HepG2 (cell line): Measurements from ENCODE around the gene STX1B. TPM values are rescaled to one million over a fixed set of nuclear protein-coding genes. Genes with fewer than 3 reads are reported as not detected.

ENCODE experiments used
- ATF7 ChIP-seq, 2 experiments: fragments of 450-650 bp in 1 of 2; sonication (generic) in 1 of 2; formaldehyde crosslinking in 1 of 2; IDR thresholded peaks; 2 replicates each; pipeline versions ENCODE4 v1.4.0 to v1.6.1; 2016 to 2020; ENCODE audit warnings: antibody characterized with exemption in 1 of 2, mild to moderate bottlenecking in 1 of 2, missing genetic modification reagents in 1 of 2
- CEBPG ChIP-seq: IDR thresholded peaks from 2 replicates; pipeline ENCODE4 v1.6.1; 2016
- FOSL2 ChIP-seq: sonication (generic); formaldehyde crosslinking; IDR thresholded peaks from 2 replicates; pipeline ENCODE4 v1.4.0; 2020; ENCODE audit warnings: missing genetic modification reagents
- GATAD1 ChIP-seq: IDR thresholded peaks from 2 replicates; pipeline ENCODE4 v1.6.1; 2016; ENCODE audit warnings: missing genetic modification reagents, missing compliant biosample characterization
- KLF6 ChIP-seq: IDR thresholded peaks from 2 replicates; pipeline ENCODE4 v1.8.0; 2016; ENCODE audit warnings: missing biosample characterization, missing genetic modification reagents
- MTF2 ChIP-seq: sonication (generic); formaldehyde crosslinking; IDR thresholded peaks from 2 replicates; pipeline ENCODE4 v1.5.0; 2020; ENCODE audit warnings: missing genetic modification reagents, borderline replicate concordance
- NCOA5 ChIP-seq: sonication (generic); formaldehyde crosslinking; IDR thresholded peaks from 2 replicates; pipeline ENCODE4 v1.4.0; 2020; ENCODE audit warnings: missing genetic modification reagents
- PHB2 ChIP-seq: fragments of 450-650 bp; IDR thresholded peaks from 2 replicates; pipeline ENCODE4 v1.6.1; 2018; ENCODE audit not compliant: partially characterized antibody
- PRPF4 ChIP-seq: fragments of 200-400 bp; formaldehyde crosslinking; IDR thresholded peaks from 2 replicates; pipeline ENCODE4 v1.6.1; 2016; ENCODE audit warnings: low read length, low read depth; ENCODE audit not compliant: poor library complexity, severe bottlenecking
- SAFB2 ChIP-seq: sonication (generic); formaldehyde crosslinking; IDR thresholded peaks from 2 replicates; pipeline ENCODE4 v1.5.1; 2020; ENCODE audit warnings: missing genetic modification reagents, low read depth, mild to moderate bottlenecking, borderline replicate concordance
- SALL1 ChIP-seq: sonication (generic); formaldehyde crosslinking; IDR thresholded peaks from 2 replicates; pipeline ENCODE4 v1.8.0; 2022; ENCODE audit warnings: mild to moderate bottlenecking, missing genetic modification reagents
- SKI ChIP-seq: fragments of 450-650 bp; IDR thresholded peaks from one replicate; pipeline ENCODE4 v1.6.1; 2018; ENCODE audit warnings: mild to moderate bottlenecking; ENCODE audit not compliant: partially characterized antibody
- SMARCC2 ChIP-seq: fragments of 450-650 bp; IDR thresholded peaks from 2 replicates; pipeline ENCODE4 v1.6.1; 2017; ENCODE audit warnings: antibody characterized with exemption, mild to moderate bottlenecking
- SNAPC2 ChIP-seq: sonication (generic); formaldehyde crosslinking; IDR thresholded peaks from 2 replicates; pipeline ENCODE4 v1.8.1; 2022; ENCODE audit warnings: mild to moderate bottlenecking, missing genetic modification reagents
- SPEN ChIP-seq: sonication (generic); formaldehyde crosslinking; IDR thresholded peaks from 2 replicates; pipeline ENCODE4 v1.5.1; 2020; ENCODE audit warnings: low read depth, mild to moderate bottlenecking, missing genetic modification reagents
- ZBTB42 ChIP-seq: sonication (generic); formaldehyde crosslinking; IDR thresholded peaks from 2 replicates; pipeline ENCODE4 v1.5.0; 2020; ENCODE audit warnings: mild to moderate bottlenecking, missing genetic modification reagents
- ZNF24 ChIP-seq: fragments of 450-650 bp; IDR thresholded peaks from 2 replicates; pipeline ENCODE4 v1.6.1; 2017; ENCODE audit warnings: antibody characterized with exemption, mild to moderate bottlenecking
- ZNF343 ChIP-seq: sonication (generic); formaldehyde crosslinking; IDR thresholded peaks from 2 replicates; pipeline ENCODE4 v1.4.0; 2020; ENCODE audit warnings: mild to moderate bottlenecking, missing genetic modification reagents
- ZNF572 ChIP-seq: sonication (generic); formaldehyde crosslinking; IDR thresholded peaks from 2 replicates; pipeline ENCODE4 v1.5.1; 2020; ENCODE audit warnings: mild to moderate bottlenecking, missing genetic modification reagents
- ZNF749 ChIP-seq: sonication (generic); formaldehyde crosslinking; IDR thresholded peaks from 2 replicates; pipeline ENCODE4 v1.8.0; 2022; ENCODE audit warnings: mild to moderate bottlenecking, missing genetic modification reagents, moderate library complexity, borderline replicate concordance
- ZNF780A ChIP-seq: sonication (generic); formaldehyde crosslinking; IDR thresholded peaks from 2 replicates; pipeline ENCODE4 v1.8.0; 2022; ENCODE audit warnings: mild to moderate bottlenecking, missing genetic modification reagents, moderate library complexity
- ZNF788 ChIP-seq: sonication (generic); formaldehyde crosslinking; IDR thresholded peaks from 2 replicates; pipeline ENCODE4 v1.5.0; 2020; ENCODE audit warnings: mild to moderate bottlenecking, missing genetic modification reagents, borderline replicate concordance
- polyA plus RNA-seq, 8 experiments: library from polyadenylated mRNA; depleted of rRNA in 3 of 8; stranded (reverse) in 7 of 8; unstranded in 1 of 8; fragments of >200 nt; fragmentation: Illumina TruSeq in 4 of 8; extraction: Trizol in 4 of 8; gene quantifications; 2 replicates each; pipeline versions ENCODE4 v1.2.1 to v1.2.3, GENCODE V29; 2011 to 2016; ENCODE audit warnings: low read depth in 4 of 8, missing spikeins in 1 of 8, mixed read lengths in 1 of 8; ENCODE audit not compliant: insufficient read depth in 1 of 8
- total RNA-seq, 5 experiments: library from RNA; depleted of rRNA; stranded (reverse); fragments of >200 nt; fragmentation: Illumina TruSeq; extraction: Trizol; gene quantifications; 2 replicates each; pipeline ENCODE4 v1.2.3, GENCODE V29; 2016; ENCODE audit warnings: low read depth in 1 of 5
- TF ChIP-seq, protein P1 (sequence below): sonication (generic); formaldehyde crosslinking; IDR thresholded peaks from 2 replicates; pipeline ENCODE4 v1.5.0; 2020; ENCODE audit warnings: missing genetic modification reagents
- TF ChIP-seq, protein P2 (sequence below): sonication (generic); formaldehyde crosslinking; IDR thresholded peaks from 2 replicates; pipeline ENCODE4 v1.9.0; 2022; ENCODE audit warnings: low read depth, missing genetic modification reagents
- TF ChIP-seq, protein P3 (sequence below): sonication (generic); formaldehyde crosslinking; IDR thresholded peaks from 2 replicates; pipeline ENCODE4 v1.8.0; 2022; ENCODE audit warnings: missing genetic modification reagents, mild to moderate bottlenecking, inconsistent platforms, borderline replicate concordance
- TF ChIP-seq, protein P4 (sequence below): sonication (generic); formaldehyde crosslinking; IDR thresholded peaks from 2 replicates; pipeline ENCODE4 v1.9.0; 2022; ENCODE audit warnings: missing genetic modification reagents, mild to moderate bottlenecking, borderline replicate concordance

The STX1B gene
- total and polyA plus RNA-seq, 2 of the 13 experiments (the other 11 are each of a cell fraction or from before 2014, with no cell fraction given) = 2.1 to 3.0 TPM

DNA sequence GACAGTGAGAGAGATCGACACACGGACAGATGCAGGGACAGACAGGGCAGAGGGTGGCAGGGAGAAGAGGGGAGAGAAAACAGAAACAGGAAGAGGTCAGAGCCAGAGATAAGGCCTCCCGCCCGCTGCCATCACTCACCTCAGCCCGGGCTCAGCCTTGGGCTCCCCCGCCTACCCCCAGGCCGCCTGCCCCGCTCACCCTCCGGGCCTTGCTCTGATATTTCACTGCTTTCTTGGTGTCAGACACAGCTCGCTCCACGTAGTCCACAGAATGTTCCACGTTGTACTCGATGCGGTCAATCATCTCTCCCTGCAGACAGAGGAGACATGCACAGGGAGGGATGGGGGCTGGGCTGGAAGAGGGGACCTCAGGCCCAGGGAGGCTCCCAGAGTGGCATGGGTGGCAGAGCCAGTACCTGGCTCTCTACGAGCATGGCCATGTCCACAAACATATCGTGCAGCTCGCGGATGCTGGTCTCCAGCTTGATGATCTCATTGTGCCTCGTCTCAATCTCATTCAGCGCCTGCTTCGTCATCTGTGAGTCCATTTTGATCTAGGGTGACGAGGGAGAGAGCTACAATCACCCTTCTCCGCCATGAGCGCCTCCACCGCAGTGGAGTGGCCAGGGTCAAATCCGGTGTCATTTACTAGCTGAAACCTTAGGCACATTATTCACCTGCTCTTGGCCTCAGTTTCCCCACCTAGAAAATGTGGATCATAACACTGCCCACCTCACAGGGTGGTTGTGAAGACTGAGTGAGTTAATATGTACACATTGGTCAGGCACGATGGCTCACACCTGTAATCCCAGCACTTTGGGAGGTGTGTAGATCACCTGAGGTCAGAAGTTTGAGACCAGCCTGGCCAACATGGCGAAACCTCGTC is 17.3 kb downstream of the STX1B start (continued):
- TF ChIP-seq ZBTB42 (CRISPR knock-in tag) = no peak
- no peak for TF ChIP-seq ATF7 (IDR thresholded peaks at IDR 0.05)
- no peak for TF ChIP-seq ATF7 (CRISPR knock-in tag; IDR thresholded peaks at IDR 0.05)
- no peak for TF ChIP-seq NCOA5 (CRISPR knock-in tag)
- TF ChIP-seq GATAD1 (CRISPR knock-in tag) = no peak
- no peak for TF ChIP-seq SALL1 (CRISPR knock-in tag)
- peak; percentile 50; the same call in 1 of the 2 replicates for TF ChIP-seq ZNF788 (CRISPR knock-in tag)
- no peak for TF ChIP-seq ZNF780A (CRISPR knock-in tag)
- no peak for TF ChIP-seq MTF2
- TF ChIP-seq, protein P1, sequence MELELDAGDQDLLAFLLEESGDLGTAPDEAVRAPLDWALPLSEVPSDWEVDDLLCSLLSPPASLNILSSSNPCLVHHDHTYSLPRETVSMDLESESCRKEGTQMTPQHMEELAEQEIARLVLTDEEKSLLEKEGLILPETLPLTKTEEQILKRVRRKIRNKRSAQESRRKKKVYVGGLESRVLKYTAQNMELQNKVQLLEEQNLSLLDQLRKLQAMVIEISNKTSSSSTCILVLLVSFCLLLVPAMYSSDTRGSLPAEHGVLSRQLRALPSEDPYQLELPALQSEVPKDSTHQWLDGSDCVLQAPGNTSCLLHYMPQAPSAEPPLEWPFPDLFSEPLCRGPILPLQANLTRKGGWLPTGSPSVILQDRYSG = no peak
- TF ChIP-seq PRPF4 = no peak
- TF ChIP-seq PHB2 = no peak
- TF ChIP-seq ZNF572 (CRISPR knock-in tag) = no peak
- TF ChIP-seq ZNF24 = no peak
- no peak for TF ChIP-seq ZNF749 (CRISPR knock-in tag)
- TF ChIP-seq, protein P2, sequence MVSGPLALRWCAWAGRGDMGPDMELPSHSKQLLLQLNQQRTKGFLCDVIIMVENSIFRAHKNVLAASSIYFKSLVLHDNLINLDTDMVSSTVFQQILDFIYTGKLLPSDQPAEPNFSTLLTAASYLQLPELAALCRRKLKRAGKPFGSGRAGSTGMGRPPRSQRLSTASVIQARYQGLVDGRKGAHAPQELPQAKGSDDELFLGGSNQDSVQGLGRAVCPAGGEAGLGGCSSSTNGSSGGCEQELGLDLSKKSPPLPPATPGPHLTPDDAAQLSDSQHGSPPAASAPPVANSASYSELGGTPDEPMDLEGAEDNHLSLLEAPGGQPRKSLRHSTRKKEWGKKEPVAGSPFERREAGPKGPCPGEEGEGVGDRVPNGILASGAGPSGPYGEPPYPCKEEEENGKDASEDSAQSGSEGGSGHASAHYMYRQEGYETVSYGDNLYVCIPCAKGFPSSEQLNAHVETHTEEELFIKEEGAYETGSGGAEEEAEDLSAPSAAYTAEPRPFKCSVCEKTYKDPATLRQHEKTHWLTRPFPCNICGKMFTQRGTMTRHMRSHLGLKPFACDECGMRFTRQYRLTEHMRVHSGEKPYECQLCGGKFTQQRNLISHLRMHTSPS = no peak
- no peak for TF ChIP-seq SKI
- no peak for TF ChIP-seq FOSL2 (CRISPR knock-in tag)
- TF ChIP-seq CEBPG (CRISPR knock-in tag) = no peak
- TF ChIP-seq, protein P3, sequence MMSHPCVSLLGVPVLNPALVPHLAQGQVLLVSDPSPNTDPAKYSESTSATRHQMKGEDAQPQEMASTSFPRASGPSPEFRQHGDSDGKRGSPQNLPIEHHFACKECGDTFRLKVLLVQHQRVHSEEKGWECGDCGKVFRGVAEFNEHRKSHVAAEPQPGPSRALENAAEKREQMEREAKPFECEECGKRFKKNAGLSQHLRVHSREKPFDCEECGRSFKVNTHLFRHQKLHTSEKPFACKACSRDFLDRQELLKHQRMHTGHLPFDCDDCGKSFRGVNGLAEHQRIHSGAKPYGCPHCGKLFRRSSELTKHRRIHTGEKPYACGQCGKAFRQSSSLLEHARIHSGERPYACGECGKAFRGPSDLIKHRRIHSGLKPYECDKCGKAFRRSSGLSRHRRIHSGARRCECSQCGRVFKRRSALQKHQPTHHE (CRISPR knock-in tag) = no peak
- no peak for TF ChIP-seq SNAPC2 (CRISPR knock-in tag)
- TF ChIP-seq SAFB2 (CRISPR knock-in tag) = no peak
- no peak for TF ChIP-seq KLF6 (CRISPR knock-in tag)
- no peak for TF ChIP-seq ZNF343 (CRISPR knock-in tag)
- TF ChIP-seq, protein P4, sequence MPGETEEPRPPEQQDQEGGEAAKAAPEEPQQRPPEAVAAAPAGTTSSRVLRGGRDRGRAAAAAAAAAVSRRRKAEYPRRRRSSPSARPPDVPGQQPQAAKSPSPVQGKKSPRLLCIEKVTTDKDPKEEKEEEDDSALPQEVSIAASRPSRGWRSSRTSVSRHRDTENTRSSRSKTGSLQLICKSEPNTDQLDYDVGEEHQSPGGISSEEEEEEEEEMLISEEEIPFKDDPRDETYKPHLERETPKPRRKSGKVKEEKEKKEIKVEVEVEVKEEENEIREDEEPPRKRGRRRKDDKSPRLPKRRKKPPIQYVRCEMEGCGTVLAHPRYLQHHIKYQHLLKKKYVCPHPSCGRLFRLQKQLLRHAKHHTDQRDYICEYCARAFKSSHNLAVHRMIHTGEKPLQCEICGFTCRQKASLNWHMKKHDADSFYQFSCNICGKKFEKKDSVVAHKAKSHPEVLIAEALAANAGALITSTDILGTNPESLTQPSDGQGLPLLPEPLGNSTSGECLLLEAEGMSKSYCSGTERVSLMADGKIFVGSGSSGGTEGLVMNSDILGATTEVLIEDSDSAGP (CRISPR knock-in tag) = 0 out of 2 replicates have a peak, but pooled peaks have one; percentile 16
- TF ChIP-seq SMARCC2 = no peak
- no peak for TF ChIP-seq SPEN (CRISPR knock-in tag)
